Loucy (cell line): ENCODE measurements around the gene PAK5.

Experiments
- H2AFZ ChIP-seq: fragments of 200-600 bp; sonication (generic); 2 replicates; pipeline ENCODE4 v1.6.0; 2016; ENCODE audit warnings: antibody characterized with exemption, mild to moderate bottlenecking, low read length, moderate library complexity
- H3F3A ChIP-seq: fragments of 200-600 bp; 2 replicates; pipeline ENCODE4 v1.6.0; 2016; ENCODE audit warnings: antibody characterized with exemption, low read depth, mild to moderate bottlenecking
- H3K27me3 ChIP-seq: fragments of 200-600 bp; sonication (generic); 2 replicates; pipeline ENCODE4 v1.6.1; 2014; ENCODE audit warnings: low read length, mild to moderate bottlenecking; ENCODE audit not compliant: insufficient read depth, poor library complexity, severe bottlenecking
- H3K36me3 ChIP-seq: fragments of 200-600 bp; sonication (generic); 2 replicates; pipeline ENCODE4 v1.6.1; 2016; ENCODE audit warnings: low read length; ENCODE audit not compliant: insufficient read depth
- H3K4me1 ChIP-seq: fragments of 200-600 bp; sonication (generic); 2 replicates; pipeline ENCODE4 v1.5.1; 2014; ENCODE audit warnings: low read length, mild to moderate bottlenecking; ENCODE audit not compliant: insufficient read depth, poor library complexity, severe bottlenecking
- H3K4me2 ChIP-seq: fragments of 200-600 bp; sonication (generic); 2 replicates; pipeline ENCODE4 v1.6.0; 2014; ENCODE audit warnings: antibody characterized with exemption, low read length, low read depth, mild to moderate bottlenecking; ENCODE audit not compliant: poor library complexity, severe bottlenecking
- H3K4me3 ChIP-seq: fragments of 200-600 bp; sonication (generic); 2 replicates; pipeline ENCODE4 v1.5.1; 2014; ENCODE audit warnings: low read length, mild to moderate bottlenecking, mixed read lengths; ENCODE audit not compliant: poor library complexity, severe bottlenecking
- H3K79me2 ChIP-seq: fragments of 200-600 bp; sonication (generic); 2 replicates; pipeline ENCODE4 v1.6.1; 2014; ENCODE audit warnings: low read length; ENCODE audit not compliant: insufficient read depth
- H3K9ac ChIP-seq: fragments of 200-600 bp; sonication (generic); 2 replicates; pipeline ENCODE4 v1.6.0; 2014; ENCODE audit warnings: mild to moderate bottlenecking, low read depth, low read length, moderate library complexity; ENCODE audit not compliant: poor library complexity, severe bottlenecking
- H3K9me2 ChIP-seq: fragments of 200-600 bp; sonication (generic); replicated peaks from 2 replicates; pipeline ENCODE4 v1.6.1; 2016; ENCODE audit warnings: low read depth, low read length, mixed read lengths
- H3K9me3 ChIP-seq: fragments of 200-600 bp; sonication (generic); 2 replicates; pipeline ENCODE4 v1.6.1; 2014; ENCODE audit warnings: mild to moderate bottlenecking, antibody characterized with exemption, low read length, low read depth; ENCODE audit not compliant: insufficient read depth
- H4K20me1 ChIP-seq: fragments of 200-600 bp; sonication (generic); 2 replicates; pipeline ENCODE4 v1.6.0; 2014; ENCODE audit warnings: antibody characterized with exemption, low read length, mild to moderate bottlenecking; ENCODE audit not compliant: insufficient read depth, poor library complexity, severe bottlenecking
- CTCF ChIP-seq: fragments of 200-600 bp; sonication (generic); conservative IDR thresholded peaks from 2 replicates; pipeline ENCODE4 v1.5.1; 2014; ENCODE audit warnings: mild to moderate bottlenecking, antibody characterized with exemption, low read length
- EZH2phosphoT487 ChIP-seq: fragments of 200-600 bp; IDR thresholded peaks from 2 replicates; pipeline ENCODE4 v1.6.1; 2018; ENCODE audit warnings: antibody characterized with exemption, mild to moderate bottlenecking, moderate library complexity, borderline replicate concordance

PAK5 gene

GRCh38 chr20:9591080-9591479 lies 247.8 kb downstream of the PAK5 start:
- H3F3A ChIP-seq, result no peaks in the 10 kb centered on the region
- no peak overlapping the region for H3K9ac ChIP-seq
- no peaks in the 10 kb centered on the region for H3K9me2 ChIP-seq
- no peaks in the 10 kb centered on the region for H3K79me2 ChIP-seq
- no peaks in the 10 kb centered on the region for H3K27me3 ChIP-seq
- H3K4me2 ChIP-seq, result no peak overlapping the region
- no peaks in the 10 kb centered on the region for H3K36me3 ChIP-seq
- no peak overlapping the region for H3K4me3 ChIP-seq
- no peaks in the 10 kb centered on the region for H3K9me3 ChIP-seq
- H2AFZ ChIP-seq, result no peak overlapping the region
- H3K4me1 ChIP-seq, result peaks cover 10% of the 10 kb centered on the region
- TF ChIP-seq EZH2phosphoT487, result no peak
- TF ChIP-seq CTCF, result no peak
- H4K20me1 ChIP-seq, result no peaks in the 10 kb centered on the region

- H3F3A ChIP-seq, result no peaks in the 10 kb centered on the region
- no peaks in the 10 kb centered on the region for H3K9me2 ChIP-seq
- H3K4me2 ChIP-seq, result no peak overlapping the region
- no peaks in the 10 kb centered on the region for H3K27me3 ChIP-seq
- H4K20me1 ChIP-seq, result no peaks in the 10 kb centered on the region
- H3K4me1 ChIP-seq, result peaks cover 10% of the 10 kb centered on the region
- H3K79me2 ChIP-seq, result no peaks in the 10 kb centered on the region
- H3K36me3 ChIP-seq, result no peaks in the 10 kb centered on the region
- no peaks in the 10 kb centered on the region for H3K9me3 ChIP-seq
- H3K4me3 ChIP-seq, result no peak overlapping the region
- H3K9ac ChIP-seq, result no peak overlapping the region
- no peak overlapping the region for H2AFZ ChIP-seq
- TF ChIP-seq EZH2phosphoT487, result no peak
These were observed 248.7 kb downstream of the PAK5 start for GRCh38 chr20:9590189-9590588.

- no peak for TF ChIP-seq EZH2phosphoT487
- no peak for TF ChIP-seq CTCF
- no peaks in the 10 kb centered on the region for H3K9me2 ChIP-seq
- H3K4me2 ChIP-seq, result no peak overlapping the region
- H3K36me3 ChIP-seq, result no peaks in the 10 kb centered on the region
- H3K9ac ChIP-seq, result no peak overlapping the region
- no peak overlapping the region for H3K4me3 ChIP-seq
- H3K79me2 ChIP-seq, result no peaks in the 10 kb centered on the region
- H3K4me1 ChIP-seq, result peaks cover 13% of the 10 kb centered on the region
- no peaks in the 10 kb centered on the region for H4K20me1 ChIP-seq
- no peaks in the 10 kb centered on the region for H3K27me3 ChIP-seq
- H3K9me3 ChIP-seq, result no peaks in the 10 kb centered on the region
- 0 out of 2 replicates have a peak overlapping the region, but pooled peaks have one; percentile 5 for H2AFZ ChIP-seq
- no peaks in the 10 kb centered on the region for H3F3A ChIP-seq
These were observed 250.2 kb downstream of the PAK5 start for GRCh38 chr20:9588706-9589105.

GRCh38 chr20:9583151-9583550 lies 255.7 kb downstream of the PAK5 start:
- H3F3A ChIP-seq, result peaks cover 6% of the 10 kb centered on the region
- no peaks in the 10 kb centered on the region for H3K27me3 ChIP-seq
- H3K79me2 ChIP-seq, result no peaks in the 10 kb centered on the region
- no peaks in the 10 kb centered on the region for H3K36me3 ChIP-seq
- H4K20me1 ChIP-seq, result no peaks in the 10 kb centered on the region
- no peak overlapping the region for H3K4me3 ChIP-seq
- no peak overlapping the region for H3K9ac ChIP-seq
- peak overlapping the region; percentile 61 for H2AFZ ChIP-seq
- peaks cover 58% of the 10 kb centered on the region for H3K4me1 ChIP-seq
- peak overlapping the region; percentile 38 for H3K4me2 ChIP-seq
- TF ChIP-seq EZH2phosphoT487 (no peak), CTCF (no peak)
- no peaks in the 10 kb centered on the region for H3K9me2 ChIP-seq
- H3K9me3 ChIP-seq, result no peaks in the 10 kb centered on the region
